Neural cell (in vitro differentiated cells): ENCODE results near the gene THRSP. TPM values are rescaled to one million over a fixed set of nuclear protein-coding genes. Genes with fewer than 3 reads are reported as not detected.

ENCODE experiments used
- H2AFZ ChIP-seq: fragments of 200-600, 300-800 bp; sonication (generic), shearing (Covaris generic); 2 replicates; pipeline ENCODE4 v1.6.0; 2014; ENCODE audit warnings: low read depth, mild to moderate bottlenecking, antibody characterized with exemption, low read length, moderate library complexity
- H3F3A ChIP-seq: fragments of 200-600 bp; shearing (Covaris generic); 2 replicates; pipeline ENCODE4 v1.6.1; 2016; ENCODE audit warnings: mild to moderate bottlenecking, moderate library complexity, mixed read lengths, antibody characterized with exemption, low read length; ENCODE audit not compliant: insufficient read depth, poor library complexity, severe bottlenecking
- H3K27ac ChIP-seq: fragments of 200-600, 300-800 bp; sonication (generic), shearing (Covaris generic); 2 replicates; pipeline ENCODE4 v1.5.1; 2014; ENCODE audit warnings: mild to moderate bottlenecking, low read length, moderate library complexity
- H3K27me3 ChIP-seq: fragments of 300-800, 200-600 bp; sonication (generic), shearing (Covaris generic); 2 replicates; pipeline ENCODE4 v1.6.0; 2014; ENCODE audit warnings: mild to moderate bottlenecking, low read depth, low read length, moderate library complexity; ENCODE audit not compliant: insufficient read depth
- H3K36me3 ChIP-seq: fragments of 300-800, 200-600 bp; sonication (generic), shearing (Covaris generic); 2 replicates; pipeline ENCODE4 v1.5.1; 2014; ENCODE audit warnings: mild to moderate bottlenecking, antibody characterized with exemption, low read length, moderate library complexity; ENCODE audit not compliant: insufficient read depth
- H3K4me2 ChIP-seq: fragments of 300-800, 200-600 bp; sonication (generic), shearing (Covaris generic); 2 replicates; pipeline ENCODE4 v1.6.0; 2014; ENCODE audit warnings: mild to moderate bottlenecking, low read length
- H3K4me3 ChIP-seq: fragments of 300-800, 200-600 bp; sonication (generic), shearing (Covaris generic); 2 replicates; pipeline ENCODE4 v1.5.1; 2014; ENCODE audit warnings: mild to moderate bottlenecking, low read length, moderate library complexity
- H3K79me2 ChIP-seq: fragments of 200-600 bp; shearing (Covaris generic); replicated peaks from 2 replicates; pipeline ENCODE4 v1.6.0; 2014; ENCODE audit warnings: mild to moderate bottlenecking, low read length, moderate library complexity; ENCODE audit not compliant: insufficient read depth
- H3K9ac ChIP-seq: fragments of 300-800, 200-600 bp; sonication (generic), shearing (Covaris generic); 2 replicates; pipeline ENCODE4 v1.6.1; 2016; ENCODE audit warnings: mild to moderate bottlenecking, low read length, mixed read lengths
- H3K9me2 ChIP-seq: fragments of 200-600 bp; shearing (Covaris generic); 2 replicates; pipeline ENCODE4 v1.6.1; 2016; ENCODE audit warnings: mild to moderate bottlenecking, low read length, mixed read lengths; ENCODE audit not compliant: insufficient read depth
- H3K9me3 ChIP-seq: fragments of 200-600, 300-800 bp; sonication (generic), shearing (Covaris generic); 2 replicates; pipeline ENCODE4 v1.6.1; 2016; ENCODE audit warnings: mild to moderate bottlenecking, mixed run types, low read length, moderate library complexity, mixed read lengths
- H4K20me1 ChIP-seq: fragments of 200-600 bp; shearing (Covaris generic); 2 replicates; pipeline ENCODE4 v1.6.1; 2016; ENCODE audit warnings: mild to moderate bottlenecking, mixed run types; ENCODE audit not compliant: insufficient read depth
- CTCF ChIP-seq: fragments of 450-650 bp; IDR thresholded peaks from 2 replicates; pipeline ENCODE4 v1.5.1; 2014; ENCODE audit warnings: antibody characterized with exemption, mild to moderate bottlenecking, moderate library complexity; ENCODE audit not compliant: poor library complexity, severe bottlenecking
- EP300 ChIP-seq: fragments of 450-650 bp; conservative IDR thresholded peaks from 2 replicates; pipeline ENCODE4 v1.6.1; 2014; ENCODE audit warnings: antibody characterized with exemption, mild to moderate bottlenecking, moderate library complexity; ENCODE audit not compliant: poor library complexity, severe bottlenecking
- EZH2 ChIP-seq: fragments of 200-600, 300-800 bp; shearing (Covaris generic), sonication (generic); IDR thresholded peaks from 2 replicates; pipeline ENCODE4 v1.6.1; 2014; ENCODE audit warnings: antibody characterized with exemption, low read length, borderline replicate concordance, mild to moderate bottlenecking; ENCODE audit not compliant: insufficient read depth, poor library complexity, severe bottlenecking
- MXI1 ChIP-seq: fragments of 450-650 bp; conservative IDR thresholded peaks from 2 replicates; pipeline ENCODE4 v1.6.1; 2014; ENCODE audit warnings: antibody characterized with exemption, mild to moderate bottlenecking; ENCODE audit not compliant: poor library complexity, severe bottlenecking
- POLR2AphosphoS5 ChIP-seq: IDR thresholded peaks from 2 replicates; pipeline ENCODE4 v1.6.1; 2012
- RAD21 ChIP-seq: fragments of 450-650 bp; conservative IDR thresholded peaks from 2 replicates; pipeline ENCODE4 v1.6.1; 2014; ENCODE audit warnings: antibody characterized with exemption, mild to moderate bottlenecking, moderate library complexity
- REST ChIP-seq: IDR thresholded peaks from 2 replicates; pipeline ENCODE4 v1.6.1; 2012; ENCODE audit warnings: borderline replicate concordance
- SMC3 ChIP-seq: fragments of 450-650 bp; conservative IDR thresholded peaks from 2 replicates; pipeline ENCODE4 v1.6.1; 2014; ENCODE audit warnings: antibody characterized with exemption, mild to moderate bottlenecking, moderate library complexity; ENCODE audit not compliant: poor library complexity
- TAF1 ChIP-seq: IDR thresholded peaks from 2 replicates; pipeline ENCODE4 v1.6.1; 2012; ENCODE audit warnings: low read depth
- polyA plus RNA-seq: library from polyadenylated mRNA; depleted of rRNA; stranded (reverse); fragments of >200 nt; gene quantifications from 2 replicates; pipeline ENCODE4 v1.2.3, GENCODE V29; 2014

THRSP gene
- polyA plus RNA-seq, 1 donor from 2014 or later: not detected

- H3K27ac ChIP-seq: no peak overlapping the region
- H3K36me3 ChIP-seq: no peaks in the 10 kb centered on the region
- H4K20me1 ChIP-seq: no peaks in the 10 kb centered on the region
- H3K9me2 ChIP-seq: no peaks in the 10 kb centered on the region
- TF ChIP-seq SMC3 (no peak), REST (no peak), RAD21 (no peak), CTCF (no peak), TAF1 (no peak), EZH2 (no peak), EP300 (no peak), POLR2AphosphoS5 (no peak), MXI1 (no peak)
- no peak overlapping the region for H2AFZ ChIP-seq
- no peak overlapping the region for H3K4me2 ChIP-seq
- H3F3A ChIP-seq: no peaks in the 10 kb centered on the region
- H3K4me3 ChIP-seq: no peak overlapping the region
- no peaks in the 10 kb centered on the region for H3K79me2 ChIP-seq
- no peaks in the 10 kb centered on the region for H3K9me3 ChIP-seq
- no peak overlapping the region for H3K9ac ChIP-seq
- H3K27me3 ChIP-seq: no peaks in the 10 kb centered on the region
Measured at GRCh38 chr11:78054971-78055370, 8.7 kb upstream of the THRSP start.

- Histone ChIP-seq H4K20me1 (no peaks in the 10 kb centered on the region), H3K9me3 (no peaks in the 10 kb centered on the region), H3F3A (no peaks in the 10 kb centered on the region), H3K9ac (no peak overlapping the region), H3K36me3 (no peaks in the 10 kb centered on the region), H3K27me3 (no peaks in the 10 kb centered on the region), H3K9me2 (no peaks in the 10 kb centered on the region), H3K79me2 (no peaks in the 10 kb centered on the region), H3K4me2 (no peak overlapping the region), H3K27ac (no peak overlapping the region), H2AFZ (no peak overlapping the region), H3K4me3 (no peak overlapping the region)
- TF ChIP-seq RAD21 (no peak), REST (no peak), TAF1 (no peak), CTCF (no peak), SMC3 (no peak), EZH2 (no peak), MXI1 (no peak), EP300 (no peak), POLR2AphosphoS5 (no peak)
Measured at GRCh38 chr11:78056093-78056492, 7.6 kb upstream of the THRSP start.
